ENCODE measurements around the gene ARHGEF11. TPM values are rescaled to one million over a fixed set of nuclear protein-coding genes. Genes with fewer than 3 reads are reported as not detected.

The ARHGEF11 gene
- total and polyA plus RNA-seq, 2 experiments from 2014 or later = 25.0 to 26.9 TPM

GRCh38 chr1:156943756-156944155 is 101.8 kb downstream of the ARHGEF11 start:
- Histone ChIP-seq H3K36me3 (replicated peaks; ENCODE audit: insufficient read depth, low read depth) (no peaks in the 10 kb centered on the region), H3K9me2 (replicated peaks; ENCODE audit: insufficient read depth) (no peaks in the 10 kb centered on the region), H3K27me3 (no peaks in the 10 kb centered on the region), H3K27ac (no peak overlapping the region), H4K20me1 (ENCODE audit: insufficient read depth, poor library complexity, severe bottlenecking) (no peaks in the 10 kb centered on the region), H3K9me3 (ENCODE audit: low read depth) (no peaks in the 10 kb centered on the region), H3K79me2 (no peaks in the 10 kb centered on the region), H3K4me1 (ENCODE audit: insufficient read depth) (no peaks in the 10 kb centered on the region), H3K4me2 (no peak overlapping the region), H3K4me3 (no peak overlapping the region), H2AFZ (no peak overlapping the region)
- TF ChIP-seq, protein P1, sequence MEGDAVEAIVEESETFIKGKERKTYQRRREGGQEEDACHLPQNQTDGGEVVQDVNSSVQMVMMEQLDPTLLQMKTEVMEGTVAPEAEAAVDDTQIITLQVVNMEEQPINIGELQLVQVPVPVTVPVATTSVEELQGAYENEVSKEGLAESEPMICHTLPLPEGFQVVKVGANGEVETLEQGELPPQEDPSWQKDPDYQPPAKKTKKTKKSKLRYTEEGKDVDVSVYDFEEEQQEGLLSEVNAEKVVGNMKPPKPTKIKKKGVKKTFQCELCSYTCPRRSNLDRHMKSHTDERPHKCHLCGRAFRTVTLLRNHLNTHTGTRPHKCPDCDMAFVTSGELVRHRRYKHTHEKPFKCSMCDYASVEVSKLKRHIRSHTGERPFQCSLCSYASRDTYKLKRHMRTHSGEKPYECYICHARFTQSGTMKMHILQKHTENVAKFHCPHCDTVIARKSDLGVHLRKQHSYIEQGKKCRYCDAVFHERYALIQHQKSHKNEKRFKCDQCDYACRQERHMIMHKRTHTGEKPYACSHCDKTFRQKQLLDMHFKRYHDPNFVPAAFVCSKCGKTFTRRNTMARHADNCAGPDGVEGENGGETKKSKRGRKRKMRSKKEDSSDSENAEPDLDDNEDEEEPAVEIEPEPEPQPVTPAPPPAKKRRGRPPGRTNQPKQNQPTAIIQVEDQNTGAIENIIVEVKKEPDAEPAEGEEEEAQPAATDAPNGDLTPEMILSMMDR (IDR thresholded peaks at IDR 0.05; ENCODE audit: poor library complexity) = no peak
- DNase-seq (ENCODE audit: low spot score) = no peak
- 100% methylated on average over 3 of the region's 3 CpGs for WGBS (ENCODE audit: low lambda C conversion rate, missing lambda C conversion rate)

DNA sequence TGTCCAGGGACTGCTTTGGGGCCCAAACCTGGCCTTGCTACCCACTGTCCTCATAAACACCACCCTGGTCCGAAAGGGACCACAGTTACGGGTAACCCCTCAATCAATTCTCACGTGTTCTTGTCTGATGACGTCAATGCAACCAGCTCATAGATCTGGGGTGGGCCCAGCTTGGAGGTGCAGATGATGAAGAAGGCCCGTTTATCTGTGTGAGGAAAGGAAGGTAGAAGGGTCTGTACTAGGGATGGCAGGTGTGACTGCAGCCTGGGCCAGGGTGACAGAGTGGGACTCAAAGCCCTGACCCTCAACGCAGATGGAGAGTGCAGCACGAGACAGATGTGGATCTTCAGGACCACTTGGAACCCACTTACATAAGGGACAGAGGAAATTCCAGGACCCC is 103.0 kb downstream of the ARHGEF11 start:
- WGBS (ENCODE audit: low lambda C conversion rate, missing lambda C conversion rate) = 97% methylated on average over 7 of the region's 7 CpGs
- Histone ChIP-seq H3K4me2 (no peak overlapping the region), H3K27me3 (no peaks in the 10 kb centered on the region), H3K9me2 (replicated peaks; ENCODE audit: insufficient read depth) (no peaks in the 10 kb centered on the region), H4K20me1 (ENCODE audit: insufficient read depth, poor library complexity, severe bottlenecking) (no peaks in the 10 kb centered on the region), H3K36me3 (replicated peaks; ENCODE audit: insufficient read depth, low read depth) (no peaks in the 10 kb centered on the region), H3K9me3 (ENCODE audit: low read depth) (no peaks in the 10 kb centered on the region), H3K79me2 (no peaks in the 10 kb centered on the region), H2AFZ (no peak overlapping the region), H3K4me3 (no peak overlapping the region), H3K27ac (no peak overlapping the region), H3K4me1 (ENCODE audit: insufficient read depth) (no peaks in the 10 kb centered on the region)
- DNase-seq (ENCODE audit: low spot score) = no peak
- TF ChIP-seq, protein P1 (IDR thresholded peaks at IDR 0.05; ENCODE audit: poor library complexity) = no peak

DNA sequence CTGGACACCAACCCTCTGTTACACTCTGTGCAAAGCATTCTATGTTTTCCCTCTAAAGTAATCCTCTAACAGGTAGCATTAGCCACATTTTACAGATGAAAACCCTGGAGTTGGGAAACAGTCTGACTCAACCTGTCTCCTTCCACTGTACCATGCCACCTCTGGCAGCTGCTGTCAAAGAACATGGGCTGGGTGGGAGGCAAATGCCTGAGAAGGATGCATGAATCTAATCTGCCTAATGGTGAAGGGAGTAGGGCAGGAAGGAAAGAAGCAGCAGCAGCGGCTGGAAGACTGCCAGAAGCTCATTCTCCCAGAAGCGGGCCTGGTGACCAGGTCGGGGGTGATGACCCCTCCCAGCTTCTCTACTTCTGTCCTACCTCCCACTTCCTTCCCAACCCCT is 103.4 kb downstream of the ARHGEF11 start:
- Histone ChIP-seq H3K9me2 (replicated peaks; ENCODE audit: insufficient read depth) (no peaks in the 10 kb centered on the region), H3K4me3 (no peak overlapping the region), H3K27ac (no peak overlapping the region), H3K36me3 (replicated peaks; ENCODE audit: insufficient read depth, low read depth) (no peaks in the 10 kb centered on the region), H2AFZ (no peak overlapping the region), H3K79me2 (no peaks in the 10 kb centered on the region), H3K4me1 (ENCODE audit: insufficient read depth) (no peaks in the 10 kb centered on the region), H3K27me3 (no peaks in the 10 kb centered on the region), H3K4me2 (no peak overlapping the region), H3K9me3 (ENCODE audit: low read depth) (no peaks in the 10 kb centered on the region), H4K20me1 (ENCODE audit: insufficient read depth, poor library complexity, severe bottlenecking) (no peaks in the 10 kb centered on the region)
- DNase-seq (ENCODE audit: low spot score) = no peak
- WGBS (ENCODE audit: low lambda C conversion rate, missing lambda C conversion rate) = 98% methylated on average over 3 of the region's 3 CpGs
- TF ChIP-seq EZH2 (IDR thresholded peaks at IDR 0.05; ENCODE audit: borderline replicate concordance) (no peak), EZH2phosphoT487 (IDR thresholded peaks at IDR 0.05; ENCODE audit: low read depth, severe bottlenecking, unreplicated experiment) (no peak)
- TF ChIP-seq, protein P1 (IDR thresholded peaks at IDR 0.05; ENCODE audit: poor library complexity) = no peak

DNA sequence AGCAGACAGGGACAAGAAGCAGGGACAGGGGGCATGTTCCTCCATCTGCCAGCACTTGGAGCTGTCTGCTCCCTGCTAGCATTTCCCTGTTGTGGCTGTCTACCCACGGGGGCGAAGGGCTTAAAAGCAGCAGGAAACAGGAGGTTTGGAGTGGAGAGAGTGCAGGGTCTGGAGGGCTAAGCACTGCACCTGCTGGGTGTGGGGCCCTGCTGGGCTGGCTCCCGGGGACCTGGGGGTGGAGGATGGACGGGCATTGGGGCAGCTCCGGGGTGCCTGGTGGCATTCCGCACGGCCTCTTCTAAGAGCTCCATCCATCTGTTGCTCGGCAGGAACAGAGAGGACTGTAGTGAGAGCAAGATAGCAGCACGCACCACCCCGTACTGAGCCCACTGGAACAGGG is 103.9 kb downstream of the ARHGEF11 start:
- H3K27me3 ChIP-seq = no peaks in the 10 kb centered on the region
- no peak overlapping the region for H3K27ac ChIP-seq
- no peak for DNase-seq (ENCODE audit: low spot score)
- H3K4me3 ChIP-seq = no peak overlapping the region
- no peaks in the 10 kb centered on the region for H3K9me3 ChIP-seq (ENCODE audit: low read depth)
- TF ChIP-seq, protein P1 (IDR thresholded peaks at IDR 0.05; ENCODE audit: poor library complexity) = no peak
- TF ChIP-seq EZH2 (IDR thresholded peaks at IDR 0.05; ENCODE audit: borderline replicate concordance) (no peak), EZH2phosphoT487 (IDR thresholded peaks at IDR 0.05; ENCODE audit: low read depth, severe bottlenecking, unreplicated experiment) (no peak)
- H3K79me2 ChIP-seq = no peaks in the 10 kb centered on the region
- H3K4me1 ChIP-seq (ENCODE audit: insufficient read depth) = no peaks in the 10 kb centered on the region
- H3K4me2 ChIP-seq = no peak overlapping the region
- H3K36me3 ChIP-seq (replicated peaks; ENCODE audit: insufficient read depth, low read depth) = no peaks in the 10 kb centered on the region
- 98% methylated on average over 6 of the region's 10 CpGs for WGBS (ENCODE audit: low lambda C conversion rate, missing lambda C conversion rate)
- no peaks in the 10 kb centered on the region for H3K9me2 ChIP-seq (replicated peaks; ENCODE audit: insufficient read depth)
- no peaks in the 10 kb centered on the region for H4K20me1 ChIP-seq (ENCODE audit: insufficient read depth, poor library complexity, severe bottlenecking)
- H2AFZ ChIP-seq = no peak overlapping the region

All from hepatocyte (in vitro differentiated cells).